WTC11 (cell line): ENCODE measurements around the gene KRTAP4-16.
"Not testable (repeated sequence)": the region's sequence is repeated elsewhere in the genome, so short reads cannot be mapped to it uniquely, and the experiment has no call there.

ENCODE experiments used
- CTCF ChIP-seq: fragments of 200-600 bp; IDR thresholded peaks from 2 replicates; pipeline ENCODE4 v1.8.0; 2022; ENCODE audit warnings: antibody characterized with exemption
- E2F4 ChIP-seq: sonication (generic); formaldehyde crosslinking; IDR thresholded peaks from 2 replicates; pipeline ENCODE4 v1.8.1; 2022; ENCODE audit warnings: low read depth, mild to moderate bottlenecking, moderate library complexity, missing genetic modification reagents, borderline replicate concordance
- ELF4 ChIP-seq: sonication (generic); formaldehyde crosslinking; IDR thresholded peaks from 2 replicates; pipeline ENCODE4 v1.8.1; 2022; ENCODE audit warnings: low read depth, mild to moderate bottlenecking, moderate library complexity, missing genetic modification reagents
- ESRRA ChIP-seq: sonication (generic); formaldehyde crosslinking; IDR thresholded peaks from 2 replicates; pipeline ENCODE4 v1.8.1; 2022; ENCODE audit warnings: mild to moderate bottlenecking, missing genetic modification reagents, borderline replicate concordance
- FOXP1 ChIP-seq: sonication (generic); formaldehyde crosslinking; IDR thresholded peaks from 2 replicates; pipeline ENCODE4 v1.8.0; 2022; ENCODE audit warnings: missing genetic modification reagents, mild to moderate bottlenecking, moderate library complexity, borderline replicate concordance
- GABPB1 ChIP-seq: sonication (generic); formaldehyde crosslinking; IDR thresholded peaks from 2 replicates; pipeline ENCODE4 v1.8.1; 2023; ENCODE audit warnings: mild to moderate bottlenecking, missing genetic modification reagents
- MAX ChIP-seq: sonication (generic); formaldehyde crosslinking; IDR thresholded peaks from 2 replicates; pipeline ENCODE4 v1.8.0; 2022; ENCODE audit warnings: mild to moderate bottlenecking, missing genetic modification reagents
- NFE2L1 ChIP-seq: sonication (generic); formaldehyde crosslinking; IDR thresholded peaks from 2 replicates; pipeline ENCODE4 v1.8.1; 2023; ENCODE audit warnings: missing genetic modification reagents
- NR1H2 ChIP-seq: sonication (generic); formaldehyde crosslinking; IDR thresholded peaks from 2 replicates; pipeline ENCODE4 v1.9.0; 2021; ENCODE audit warnings: mild to moderate bottlenecking, moderate library complexity, missing genetic modification reagents
- NR3C1 ChIP-seq: sonication (generic); formaldehyde crosslinking; conservative IDR thresholded peaks from 2 replicates; pipeline ENCODE4 v1.8.1; 2023; ENCODE audit warnings: low read depth, mild to moderate bottlenecking, missing genetic modification reagents
- OVOL2 ChIP-seq: fragments of 250-450 bp; sonication (Bioruptor Pico); IDR thresholded peaks from 2 replicates; pipeline ENCODE4 v1.9.0; 2021; ENCODE audit warnings: mild to moderate bottlenecking, borderline replicate concordance
- PREB ChIP-seq: sonication (generic); formaldehyde crosslinking; IDR thresholded peaks from 2 replicates; pipeline ENCODE4 v1.8.1; 2022; ENCODE audit warnings: mild to moderate bottlenecking, missing genetic modification reagents, moderate library complexity, borderline replicate concordance
- USF1 ChIP-seq: sonication (generic); formaldehyde crosslinking; IDR thresholded peaks from 2 replicates; pipeline ENCODE4 v1.8.0; 2022; ENCODE audit warnings: mild to moderate bottlenecking, missing genetic modification reagents
- TF ChIP-seq, protein P1 (sequence below): sonication (generic); formaldehyde crosslinking; IDR thresholded peaks from 2 replicates; pipeline ENCODE4 v1.8.0; 2022; ENCODE audit warnings: missing genetic modification reagents

DNA sequence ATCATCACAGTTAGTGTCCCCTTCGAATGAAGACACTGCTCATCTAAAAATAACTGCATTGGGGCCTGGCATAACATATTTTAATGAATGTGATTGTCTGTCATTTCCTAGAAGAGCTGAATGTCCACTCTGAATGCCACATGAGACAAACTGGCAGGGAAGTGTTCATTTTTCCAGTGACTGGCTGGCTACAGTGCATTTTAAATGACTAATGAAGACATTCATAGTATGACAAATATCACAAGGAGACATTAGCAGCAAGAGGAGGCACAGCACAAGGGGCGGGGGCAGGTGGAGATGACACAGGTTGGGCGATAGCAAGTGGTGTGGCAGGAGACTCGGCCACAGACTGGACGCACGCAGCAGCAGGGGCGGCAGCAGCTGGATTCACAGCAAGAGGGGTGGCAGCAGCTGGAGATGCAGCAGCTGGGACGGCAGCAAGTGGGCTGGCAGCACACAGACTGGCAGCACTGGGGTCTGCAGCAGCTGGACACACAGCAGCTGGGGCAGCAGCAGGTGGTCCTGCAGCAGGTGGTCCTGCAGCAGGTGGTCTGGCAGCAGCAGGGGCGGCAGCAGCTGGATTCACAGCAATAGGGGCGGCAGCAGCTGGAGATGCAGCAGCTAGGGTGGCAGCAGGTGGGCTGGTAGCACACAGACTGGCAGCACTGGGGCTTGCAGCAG lies 47.1 kb upstream of the KRTAP4-16 start:
- not testable (repeated sequence) for TF ChIP-seq NR1H2 (CRISPR knock-in tag); PREB (CRISPR knock-in tag); CTCF; GABPB1 (CRISPR knock-in tag); FOXP1; NFE2L1 (CRISPR knock-in tag); USF1 (CRISPR knock-in tag); NR3C1 (CRISPR knock-in tag); E2F4 (CRISPR knock-in tag); MAX (CRISPR knock-in tag); ESRRA (CRISPR knock-in tag); OVOL2; ELF4 (CRISPR knock-in tag)
- TF ChIP-seq, protein P1, sequence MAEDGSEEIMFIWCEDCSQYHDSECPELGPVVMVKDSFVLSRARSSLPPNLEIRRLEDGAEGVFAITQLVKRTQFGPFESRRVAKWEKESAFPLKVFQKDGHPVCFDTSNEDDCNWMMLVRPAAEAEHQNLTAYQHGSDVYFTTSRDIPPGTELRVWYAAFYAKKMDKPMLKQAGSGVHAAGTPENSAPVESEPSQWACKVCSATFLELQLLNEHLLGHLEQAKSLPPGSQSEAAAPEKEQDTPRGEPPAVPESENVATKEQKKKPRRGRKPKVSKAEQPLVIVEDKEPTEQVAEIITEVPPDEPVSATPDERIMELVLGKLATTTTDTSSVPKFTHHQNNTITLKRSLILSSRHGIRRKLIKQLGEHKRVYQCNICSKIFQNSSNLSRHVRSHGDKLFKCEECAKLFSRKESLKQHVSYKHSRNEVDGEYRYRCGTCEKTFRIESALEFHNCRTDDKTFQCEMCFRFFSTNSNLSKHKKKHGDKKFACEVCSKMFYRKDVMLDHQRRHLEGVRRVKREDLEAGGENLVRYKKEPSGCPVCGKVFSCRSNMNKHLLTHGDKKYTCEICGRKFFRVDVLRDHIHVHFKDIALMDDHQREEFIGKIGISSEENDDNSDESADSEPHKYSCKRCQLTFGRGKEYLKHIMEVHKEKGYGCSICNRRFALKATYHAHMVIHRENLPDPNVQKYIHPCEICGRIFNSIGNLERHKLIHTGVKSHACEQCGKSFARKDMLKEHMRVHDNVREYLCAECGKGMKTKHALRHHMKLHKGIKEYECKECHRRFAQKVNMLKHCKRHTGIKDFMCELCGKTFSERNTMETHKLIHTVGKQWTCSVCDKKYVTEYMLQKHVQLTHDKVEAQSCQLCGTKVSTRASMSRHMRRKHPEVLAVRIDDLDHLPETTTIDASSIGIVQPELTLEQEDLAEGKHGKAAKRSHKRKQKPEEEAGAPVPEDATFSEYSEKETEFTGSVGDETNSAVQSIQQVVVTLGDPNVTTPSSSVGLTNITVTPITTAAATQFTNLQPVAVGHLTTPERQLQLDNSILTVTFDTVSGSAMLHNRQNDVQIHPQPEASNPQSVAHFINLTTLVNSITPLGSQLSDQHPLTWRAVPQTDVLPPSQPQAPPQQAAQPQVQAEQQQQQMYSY (CRISPR knock-in tag) = not testable (repeated sequence)
